LHCN-M2 (cell line): ENCODE results near the gene CEP83. TPM values are rescaled to one million over a fixed set of nuclear protein-coding genes. Genes with fewer than 3 reads are reported as not detected.

Experiments
- DNase-seq: peaks from one replicate; pipeline ENCODE4 v3.0.0-alpha.2; 2012; ENCODE audit warnings: low read depth
- total RNA-seq: library from RNA; depleted of rRNA; stranded (reverse); fragments of >200 nt; gene quantifications from 2 replicates; pipeline ENCODE4 v1.2.3, GENCODE V29; 2014

CEP83 gene
- total RNA-seq, 1 experiment from 2014 or later, result 11.7 TPM

GRCh38 chr12:94269316-94269999 lies 190.2 kb downstream of the CEP83 start:
- no peak for DNase-seq

GRCh38 chr12:94267921-94268471 lies 191.7 kb downstream of the CEP83 start:
- no peak for DNase-seq

- DNase-seq, result no peak
Observed at GRCh38 chr12:94267537-94267872, 192.2 kb downstream of the CEP83 start.

- DNase-seq, result peak; percentile 22
Observed at GRCh38 chr12:94266796-94267536, 192.7 kb downstream of the CEP83 start.

- no peak for DNase-seq
Observed at GRCh38 chr12:94265966-94266745, 193.5 kb downstream of the CEP83 start.

- no peak for DNase-seq
Observed at GRCh38 chr12:94265539-94265938, 194.1 kb downstream of the CEP83 start.

GRCh38 chr12:94264736-94265485 lies 194.8 kb downstream of the CEP83 start:
- no peak for DNase-seq

GRCh38 chr12:94263905-94264561 lies 195.6 kb downstream of the CEP83 start:
- no peak for DNase-seq

- no peak for DNase-seq
Observed at GRCh38 chr12:94263011-94263811, 196.5 kb downstream of the CEP83 start.

- peak; percentile 86 for DNase-seq
Observed at GRCh38 chr12:94262228-94263010, 197.2 kb downstream of the CEP83 start.

GRCh38 chr12:94261786-94262185 lies 197.9 kb downstream of the CEP83 start:
- no peak for DNase-seq

- no peak for DNase-seq
Observed at GRCh38 chr12:94261119-94261518, 198.5 kb downstream of the CEP83 start.

- DNase-seq, result no peak
Observed at GRCh38 chr12:94260717-94261116, 198.9 kb downstream of the CEP83 start.

- DNase-seq, result no peak
Observed at GRCh38 chr12:94260017-94260416, 199.7 kb downstream of the CEP83 start.

- DNase-seq, result no peak
Observed at GRCh38 chr12:94258593-94258992, 201.1 kb downstream of the CEP83 start.
